ENCODE measurements around the gene CPSF3.
A peak's percentile ranks its signal among the peaks of the same experiment; 100 is the strongest.

Gene CPSF3

DNA sequence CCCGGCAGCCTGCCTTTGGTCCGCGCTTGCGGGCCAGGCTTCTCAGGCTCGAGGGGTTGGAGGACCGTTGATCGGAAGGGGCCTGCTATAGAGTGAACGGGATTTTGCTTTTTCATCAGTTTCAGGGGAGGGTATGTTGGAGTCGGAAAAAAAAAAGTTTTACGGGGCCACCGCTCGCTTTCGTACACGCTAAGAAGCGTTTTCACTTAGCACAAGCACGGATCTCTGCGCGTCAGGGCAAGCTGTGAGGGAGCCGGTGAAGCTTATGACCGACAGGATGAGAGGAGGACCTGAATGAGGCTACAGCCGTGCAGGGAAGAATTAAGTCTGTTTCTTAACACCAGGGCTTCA lies 443 bp downstream of the CPSF3 start:
- no peaks in the 10 kb centered on the region for H3K9me3 Mint-ChIP-seq
- no peak overlapping the region for H3K4me3 Mint-ChIP-seq
- no peak overlapping the region for H3K27ac Mint-ChIP-seq
- no peak for DNase-seq
- H3K36me3 Mint-ChIP-seq (ENCODE audit: low read depth) = peaks cover 34% of the 10 kb centered on the region
- H3K4me1 Mint-ChIP-seq (ENCODE audit: low read depth) = peaks cover 38% of the 10 kb centered on the region
- H3K27me3 Mint-ChIP-seq = no peaks in the 10 kb centered on the region

DNA sequence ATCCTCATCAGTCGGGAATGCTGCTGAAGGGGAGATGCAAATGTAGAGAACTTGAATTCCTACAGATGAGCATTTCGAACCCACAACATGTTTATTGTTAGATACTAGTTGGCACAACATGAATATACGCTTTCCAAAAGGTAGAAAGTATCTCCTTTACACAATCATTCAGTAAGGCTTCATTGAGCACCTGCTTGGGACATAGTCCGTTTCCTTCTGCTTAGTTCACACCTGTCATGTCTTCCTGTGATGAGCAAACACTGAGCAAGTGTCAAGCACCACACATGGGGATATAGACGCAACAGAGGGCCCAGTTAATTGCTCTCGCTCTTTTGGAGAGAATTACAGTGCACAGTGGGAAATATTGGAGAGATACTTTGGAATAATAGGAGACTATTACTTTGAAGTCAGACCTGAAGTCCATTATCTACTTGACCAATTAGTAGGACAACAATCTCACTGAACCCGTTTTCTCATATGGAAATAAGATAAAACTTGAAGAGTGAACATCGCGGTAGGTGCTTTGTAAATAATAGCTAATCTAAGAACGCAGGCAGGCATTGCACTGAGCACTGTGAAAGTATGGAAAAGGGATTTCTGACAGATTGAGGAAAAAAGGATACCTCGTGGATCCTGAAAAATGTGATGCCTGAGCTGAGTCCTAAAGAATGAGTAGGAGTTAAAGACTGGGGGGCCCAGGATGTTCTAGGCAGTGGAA lies 1.2 kb downstream of the CPSF3 start:
- H3K27me3 Mint-ChIP-seq = no peaks in the 10 kb centered on the region
- peaks cover 35% of the 10 kb centered on the region for H3K4me1 Mint-ChIP-seq (ENCODE audit: low read depth)
- H3K27ac Mint-ChIP-seq = no peak overlapping the region
- peaks cover 37% of the 10 kb centered on the region for H3K36me3 Mint-ChIP-seq (ENCODE audit: low read depth)
- no peak for DNase-seq
- H3K4me3 Mint-ChIP-seq = no peak overlapping the region
- H3K9me3 Mint-ChIP-seq = no peaks in the 10 kb centered on the region

DNA sequence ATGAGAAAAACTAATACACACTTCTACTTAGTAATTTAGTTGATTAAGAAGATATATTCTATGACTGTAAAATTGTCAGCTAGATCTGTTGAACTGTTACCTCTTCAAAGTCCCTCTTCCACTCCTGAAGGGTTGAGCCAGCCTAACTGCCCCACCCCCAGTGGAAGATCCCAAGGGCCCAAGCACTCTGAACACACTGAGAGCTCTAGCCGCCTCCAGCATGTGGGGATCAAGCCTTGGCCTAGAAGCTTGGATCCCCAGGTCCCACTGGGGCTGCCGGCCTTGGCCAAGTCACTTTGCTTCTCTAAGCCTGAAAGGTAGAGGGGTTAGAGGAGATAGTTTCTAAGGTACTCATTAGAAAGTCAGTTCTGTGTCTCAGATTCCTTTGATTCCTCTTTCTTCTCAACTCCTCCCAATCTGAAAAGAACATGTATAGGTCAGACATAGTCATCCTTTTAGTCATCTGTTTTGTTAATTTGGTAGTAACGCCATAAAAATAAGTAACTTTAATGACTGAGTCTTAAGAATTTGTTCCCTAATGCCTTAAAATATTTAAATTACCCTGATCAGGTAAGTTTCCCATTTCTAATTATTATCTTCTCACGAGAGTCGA lies 5.6 kb downstream of the CPSF3 start:
- H3K36me3 Mint-ChIP-seq (ENCODE audit: low read depth) = peaks cover 56% of the 10 kb centered on the region
- no peaks in the 10 kb centered on the region for H3K27me3 Mint-ChIP-seq
- H3K4me1 Mint-ChIP-seq (ENCODE audit: low read depth) = peaks cover 23% of the 10 kb centered on the region
- H3K9me3 Mint-ChIP-seq = no peaks in the 10 kb centered on the region
- H3K27ac Mint-ChIP-seq = no peak overlapping the region
- no peak overlapping the region for H3K4me3 Mint-ChIP-seq
- DNase-seq = no peak

DNA sequence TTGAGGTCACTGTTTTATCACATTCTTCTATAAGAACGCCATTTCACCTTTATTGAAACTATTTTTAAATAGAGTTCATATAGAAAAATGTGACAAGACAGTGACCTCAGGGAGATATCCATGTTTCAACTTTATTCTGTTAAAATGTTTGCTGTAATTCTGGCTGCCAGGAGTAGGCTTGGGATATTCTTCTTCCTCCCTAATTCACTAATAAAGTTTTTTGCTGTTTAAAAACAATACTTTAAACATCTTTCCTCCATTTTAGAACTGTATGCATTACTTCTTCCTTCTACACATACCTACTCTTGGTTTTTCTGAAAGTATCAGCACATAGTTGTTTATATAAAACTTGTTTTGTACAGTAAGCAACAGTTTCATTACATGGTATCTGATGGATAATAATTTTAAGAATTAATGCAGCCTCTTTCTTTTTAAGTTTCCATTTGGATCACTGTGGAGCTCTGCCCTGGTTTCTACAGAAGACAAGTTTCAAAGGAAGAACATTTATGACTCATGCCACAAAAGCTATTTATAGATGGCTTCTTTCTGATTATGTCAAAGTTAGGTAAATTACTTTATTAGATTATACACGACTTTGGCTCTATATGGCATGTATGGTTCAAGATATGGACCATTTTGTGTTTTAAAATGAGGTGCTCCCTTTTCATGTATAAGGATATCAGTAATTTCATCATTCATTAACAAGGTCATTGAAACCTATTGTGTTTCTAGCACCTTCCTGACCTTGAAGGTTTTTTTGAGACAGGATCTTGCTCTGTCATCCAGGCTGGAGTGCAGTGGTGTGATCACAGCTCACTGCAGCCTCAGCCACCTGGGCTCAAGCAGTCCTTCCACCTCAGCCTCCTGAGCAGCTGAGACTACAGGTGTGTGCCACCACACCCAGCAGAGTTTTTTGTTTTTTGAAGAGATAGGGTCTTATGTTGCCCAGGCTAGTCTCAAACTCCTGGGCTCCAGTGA lies 7.2 kb downstream of the CPSF3 start:
- H3K36me3 Mint-ChIP-seq (ENCODE audit: low read depth) = peaks cover 68% of the 10 kb centered on the region
- DNase-seq = no peak
- H3K4me1 Mint-ChIP-seq (ENCODE audit: low read depth) = peaks cover 23% of the 10 kb centered on the region
- peak overlapping the region; percentile 90 for H3K27ac Mint-ChIP-seq
- no peak overlapping the region for H3K4me3 Mint-ChIP-seq
- H3K27me3 Mint-ChIP-seq = no peaks in the 10 kb centered on the region
- no peaks in the 10 kb centered on the region for H3K9me3 Mint-ChIP-seq

DNA sequence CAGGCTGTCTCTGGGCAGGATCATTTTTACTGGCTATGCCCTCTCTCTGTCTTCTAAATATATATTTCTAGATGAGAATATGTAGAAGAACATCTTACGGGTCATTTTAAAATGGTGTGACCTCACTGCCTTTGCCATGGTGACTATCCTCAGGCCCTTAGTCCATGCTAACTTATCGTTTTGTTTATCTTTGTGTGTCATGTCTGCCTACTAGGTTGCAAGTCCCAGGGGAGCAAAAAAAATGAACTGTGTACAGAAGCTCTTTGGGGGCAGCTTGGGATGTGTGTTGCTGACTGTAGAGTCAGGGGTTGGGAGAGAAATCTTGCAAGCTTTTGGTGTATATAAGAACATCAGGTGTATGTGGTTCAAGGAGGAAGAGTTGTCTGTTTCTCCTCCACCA lies 11.0 kb downstream of the CPSF3 start:
- Mint-ChIP-seq H3K4me3 (no peak overlapping the region), H3K36me3 (ENCODE audit: low read depth) (peaks cover 86% of the 10 kb centered on the region), H3K27ac (peak overlapping the region; percentile 51), H3K27me3 (no peaks in the 10 kb centered on the region), H3K4me1 (ENCODE audit: low read depth) (peaks cover 16% of the 10 kb centered on the region), H3K9me3 (no peaks in the 10 kb centered on the region)
- DNase-seq = no peak

DNA sequence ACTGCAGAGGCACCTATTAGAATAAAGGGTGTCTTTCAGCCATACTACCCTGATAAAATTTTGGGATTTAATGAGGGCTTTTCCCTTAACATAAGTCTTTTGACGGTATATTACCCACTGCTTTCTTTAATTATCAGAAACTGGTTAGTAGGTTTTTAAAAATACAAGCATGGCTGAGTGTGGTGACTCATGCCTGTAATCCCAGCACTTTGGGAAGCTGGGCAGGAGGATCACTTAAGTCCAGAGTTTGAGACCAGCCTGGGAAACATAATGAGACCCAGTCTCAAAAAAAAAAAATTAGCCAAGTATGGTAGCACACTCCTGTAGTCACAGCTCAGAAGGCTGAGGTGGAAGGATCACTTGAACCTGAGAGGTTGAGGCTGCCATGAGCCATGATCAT lies 16.1 kb downstream of the CPSF3 start:
- DNase-seq = no peak
- no peak overlapping the region for H3K4me3 Mint-ChIP-seq
- H3K27me3 Mint-ChIP-seq = no peaks in the 10 kb centered on the region
- H3K4me1 Mint-ChIP-seq (ENCODE audit: low read depth) = peaks cover 7% of the 10 kb centered on the region
- H3K9me3 Mint-ChIP-seq = no peaks in the 10 kb centered on the region
- no peak overlapping the region for H3K27ac Mint-ChIP-seq
- H3K36me3 Mint-ChIP-seq (ENCODE audit: low read depth) = peaks cover 81% of the 10 kb centered on the region

DNA sequence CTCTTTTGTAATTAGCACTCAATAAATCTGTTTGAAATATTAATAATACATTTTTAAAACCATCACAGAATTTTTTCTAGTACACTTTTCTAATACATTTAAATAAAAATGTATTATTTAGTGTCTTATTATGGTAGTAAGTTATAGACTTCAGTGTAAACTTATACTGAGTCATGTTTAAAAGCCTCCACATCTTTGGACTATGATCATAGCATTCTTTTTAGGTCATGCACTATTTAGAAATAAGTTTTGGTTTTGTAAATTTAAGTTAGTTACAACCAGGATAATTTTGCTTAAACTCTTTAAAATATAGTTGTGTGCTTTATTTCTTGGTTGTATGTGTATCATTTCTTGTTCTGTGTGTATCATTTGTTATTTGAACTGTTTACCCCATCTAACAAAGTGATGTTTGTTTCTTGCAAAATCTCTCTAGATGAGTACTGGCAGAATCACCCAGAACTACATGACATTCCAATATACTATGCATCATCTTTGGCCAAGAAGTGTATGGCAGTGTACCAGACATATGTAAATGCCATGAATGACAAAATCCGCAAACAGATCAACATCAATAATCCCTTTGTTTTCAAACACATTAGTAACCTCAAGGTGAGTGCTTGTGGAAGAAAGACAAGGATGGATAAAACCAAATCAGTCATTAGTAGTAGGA lies 16.7 kb downstream of the CPSF3 start:
- Mint-ChIP-seq H3K27ac (no peak overlapping the region), H3K4me1 (ENCODE audit: low read depth) (peaks cover 11% of the 10 kb centered on the region), H3K4me3 (no peak overlapping the region), H3K27me3 (no peaks in the 10 kb centered on the region), H3K36me3 (ENCODE audit: low read depth) (peaks cover 81% of the 10 kb centered on the region), H3K9me3 (no peaks in the 10 kb centered on the region)
- no peak for DNase-seq

DNA sequence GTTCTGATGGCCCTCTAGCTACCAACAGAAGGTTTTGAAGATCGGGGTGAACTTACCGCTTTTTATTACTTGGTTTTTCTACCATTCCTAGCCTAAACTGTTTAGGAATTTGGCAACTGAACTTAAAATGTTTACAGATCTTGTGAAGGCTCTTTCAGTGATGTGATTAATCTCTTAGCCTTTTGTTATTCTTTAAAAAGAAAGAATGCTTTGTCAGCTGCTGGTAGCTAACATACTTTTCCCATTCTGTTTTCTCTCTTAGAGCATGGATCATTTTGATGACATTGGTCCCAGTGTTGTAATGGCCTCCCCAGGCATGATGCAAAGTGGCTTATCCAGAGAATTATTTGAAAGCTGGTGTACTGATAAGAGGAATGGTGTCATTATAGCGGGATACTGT lies 18.1 kb downstream of the CPSF3 start:
- Mint-ChIP-seq H3K27ac (no peak overlapping the region), H3K4me3 (no peak overlapping the region), H3K27me3 (no peaks in the 10 kb centered on the region), H3K9me3 (no peaks in the 10 kb centered on the region), H3K4me1 (ENCODE audit: low read depth) (peaks cover 17% of the 10 kb centered on the region), H3K36me3 (ENCODE audit: low read depth) (peaks cover 85% of the 10 kb centered on the region)
- no peak for DNase-seq

DNA sequence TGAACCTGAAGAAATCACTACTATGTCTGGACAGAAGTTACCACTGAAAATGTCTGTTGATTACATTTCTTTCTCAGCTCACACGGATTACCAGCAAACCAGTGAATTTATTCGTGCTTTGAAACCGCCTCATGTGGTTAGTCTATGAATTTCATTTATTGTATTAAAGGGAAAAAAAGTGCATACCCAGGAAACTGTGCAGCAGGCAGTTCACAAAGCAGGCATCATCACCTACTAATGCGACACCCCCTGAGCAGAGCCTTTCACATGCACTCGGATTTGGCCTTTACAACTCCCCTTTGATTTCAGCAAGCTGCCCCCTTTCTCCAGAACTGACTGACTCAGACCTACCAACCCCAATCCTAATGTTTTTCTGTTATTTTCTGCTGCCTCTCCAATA lies 20.1 kb downstream of the CPSF3 start:
- Mint-ChIP-seq H3K27ac (peak overlapping the region; percentile 23), H3K36me3 (ENCODE audit: low read depth) (peaks cover 82% of the 10 kb centered on the region), H3K4me1 (ENCODE audit: low read depth) (peaks cover 17% of the 10 kb centered on the region), H3K27me3 (no peaks in the 10 kb centered on the region), H3K4me3 (no peak overlapping the region), H3K9me3 (no peaks in the 10 kb centered on the region)
- no peak for DNase-seq

DNA sequence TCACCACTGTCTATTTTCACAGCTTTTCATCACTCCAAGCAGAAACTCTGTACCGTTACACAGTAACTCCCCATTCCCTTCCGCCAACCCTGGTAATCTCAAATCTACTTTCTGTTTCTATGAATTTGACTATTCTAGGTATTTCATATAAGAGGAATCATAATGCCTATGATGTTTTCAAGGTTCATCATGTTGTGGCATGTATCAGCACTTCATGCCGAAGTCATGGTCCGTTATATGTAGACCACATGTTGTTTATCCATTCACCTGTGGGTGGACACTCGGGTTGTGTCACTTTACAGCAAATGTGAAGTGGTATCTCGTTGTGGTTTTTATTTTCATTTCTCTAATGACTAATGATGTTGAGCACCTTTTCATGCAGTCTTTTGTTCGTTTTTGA lies 21.6 kb downstream of the CPSF3 start:
- Mint-ChIP-seq H3K9me3 (no peaks in the 10 kb centered on the region), H3K4me3 (no peak overlapping the region), H3K27ac (peak overlapping the region; percentile 63), H3K36me3 (ENCODE audit: low read depth) (peaks cover 79% of the 10 kb centered on the region), H3K27me3 (no peaks in the 10 kb centered on the region), H3K4me1 (ENCODE audit: low read depth) (peaks cover 17% of the 10 kb centered on the region)
- DNase-seq = no peak

DNA sequence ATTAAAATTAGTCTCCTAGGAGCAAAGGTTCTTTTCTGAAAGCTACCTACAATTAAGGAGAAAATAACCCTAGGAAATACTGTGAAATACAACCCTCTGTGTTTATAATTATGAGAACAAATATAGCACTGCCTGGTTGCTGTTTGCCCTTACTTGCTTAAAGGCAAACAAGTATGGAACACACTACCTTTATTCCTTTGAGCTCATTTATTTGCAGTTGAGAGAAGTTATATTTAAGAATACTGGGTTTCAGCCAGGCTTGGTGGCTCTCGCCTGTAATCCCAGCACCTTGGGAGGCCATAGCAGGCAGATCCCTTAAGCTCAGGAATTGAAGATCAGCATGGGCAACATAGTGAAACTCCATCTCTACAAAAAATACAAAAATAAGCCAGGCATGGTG lies 27.8 kb downstream of the CPSF3 start:
- H3K27me3 Mint-ChIP-seq = no peaks in the 10 kb centered on the region
- no peak for DNase-seq
- peaks cover 77% of the 10 kb centered on the region for H3K36me3 Mint-ChIP-seq (ENCODE audit: low read depth)
- no peak overlapping the region for H3K4me3 Mint-ChIP-seq
- H3K4me1 Mint-ChIP-seq (ENCODE audit: low read depth) = no peaks in the 10 kb centered on the region
- H3K27ac Mint-ChIP-seq = no peak overlapping the region
- no peaks in the 10 kb centered on the region for H3K9me3 Mint-ChIP-seq

DNA sequence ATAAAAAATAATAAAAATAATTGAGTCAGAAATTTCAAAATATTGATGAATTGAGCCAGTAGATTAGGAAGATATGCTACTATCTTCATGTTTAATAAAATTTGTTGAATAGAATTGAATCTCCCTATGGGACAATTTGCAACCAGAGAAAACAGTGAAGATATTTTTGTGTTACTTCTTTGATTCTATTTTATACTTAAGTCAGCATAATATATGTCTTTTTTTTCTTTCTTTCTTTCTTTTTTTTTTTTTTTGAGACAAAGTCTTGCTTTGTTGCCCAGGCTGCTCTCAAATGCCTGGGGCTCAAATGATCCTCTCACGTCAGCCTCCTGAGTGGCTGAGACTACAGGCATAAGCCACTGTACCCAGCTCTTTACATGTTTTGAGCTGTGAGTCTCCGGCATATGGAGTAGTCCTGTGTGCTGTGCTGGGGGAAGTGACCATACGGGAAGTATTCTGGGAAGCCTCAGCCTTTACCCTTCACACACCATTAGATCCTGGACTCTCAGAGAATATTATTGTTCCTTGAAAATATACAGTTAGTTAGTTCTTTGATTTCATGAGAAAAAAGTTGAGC lies 37.1 kb downstream of the CPSF3 start:
- Mint-ChIP-seq H3K36me3 (ENCODE audit: low read depth) (peaks cover 83% of the 10 kb centered on the region), H3K9me3 (no peaks in the 10 kb centered on the region), H3K4me3 (no peak overlapping the region), H3K27ac (no peak overlapping the region), H3K27me3 (no peaks in the 10 kb centered on the region), H3K4me1 (ENCODE audit: low read depth) (peaks cover 10% of the 10 kb centered on the region)
- DNase-seq = no peak

DNA sequence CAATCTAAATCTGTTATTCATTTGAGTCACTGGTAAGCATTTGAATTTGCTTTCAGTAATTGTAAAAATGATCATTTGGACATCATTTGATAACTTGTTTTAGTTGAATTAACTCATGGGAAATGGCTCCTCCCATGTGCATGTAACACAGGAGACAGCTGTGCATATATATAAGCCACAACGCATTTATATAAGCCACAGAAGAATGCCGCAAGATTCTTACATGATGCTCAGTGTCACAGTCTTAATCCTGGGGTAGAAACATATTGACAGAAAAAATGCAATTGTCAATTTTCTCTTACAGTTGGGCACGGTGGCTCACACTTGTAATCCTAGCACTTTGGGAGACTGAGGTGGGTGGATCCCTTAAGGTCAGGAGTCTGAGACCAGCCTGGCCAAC lies 37.6 kb downstream of the CPSF3 start:
- no peaks in the 10 kb centered on the region for H3K9me3 Mint-ChIP-seq
- peaks cover 10% of the 10 kb centered on the region for H3K4me1 Mint-ChIP-seq (ENCODE audit: low read depth)
- H3K27ac Mint-ChIP-seq = no peak overlapping the region
- H3K36me3 Mint-ChIP-seq (ENCODE audit: low read depth) = peaks cover 84% of the 10 kb centered on the region
- DNase-seq = no peak
- no peak overlapping the region for H3K4me3 Mint-ChIP-seq
- no peaks in the 10 kb centered on the region for H3K27me3 Mint-ChIP-seq

DNA sequence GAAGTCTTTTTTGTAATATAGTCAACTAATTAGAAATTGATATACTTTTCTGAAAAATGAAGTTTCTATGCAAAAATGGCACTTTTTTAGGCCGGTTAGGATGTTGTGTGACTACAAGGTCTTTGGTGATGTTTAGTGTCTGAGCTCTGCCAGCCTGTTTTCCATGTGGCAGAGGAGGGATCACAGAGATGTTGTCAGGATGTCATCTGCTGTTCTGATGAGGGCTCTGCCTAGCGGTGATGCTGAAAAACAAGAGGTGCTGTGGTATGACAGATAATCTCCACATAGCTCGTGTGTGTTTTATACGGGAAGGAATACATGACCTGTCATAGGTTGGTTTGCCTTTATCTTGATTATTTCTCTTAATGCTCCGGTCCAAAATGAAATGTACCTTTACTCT lies 38.9 kb downstream of the CPSF3 start:
- peaks cover 85% of the 10 kb centered on the region for H3K36me3 Mint-ChIP-seq (ENCODE audit: low read depth)

More for the DNA sequence above, 38.9 kb downstream of the CPSF3 start:
- Mint-ChIP-seq H3K27ac (peak overlapping the region; percentile 33), H3K9me3 (no peaks in the 10 kb centered on the region), H3K4me3 (no peak overlapping the region), H3K4me1 (ENCODE audit: low read depth) (peaks cover 10% of the 10 kb centered on the region), H3K27me3 (no peaks in the 10 kb centered on the region)
- no peak for DNase-seq

Measured in activated T-cell treated with anti-CD3 and anti-CD28 coated beads, Interleukin-2, amount 50 U/mL, for 24 hours (primary cell).